GM13976 (cell line): Measurements from ENCODE around the gene CCDC170.

Experiments used
- DNase-seq: peaks from one replicate; pipeline ENCODE4 v3.0.0; 2012; ENCODE audit warnings: low spot score
- in situ Hi-C: fragments of 300-500 bp; cut with MboI; formaldehyde crosslinking; loops from one replicate; pipeline ENCODE4 v1.12.0; 2022; ENCODE audit warnings: low sequenced_read_pairs, mixed read lengths, inconsistent platforms; ENCODE audit not compliant: unreplicated experiment
- TF ChIP-seq, protein P1 (sequence below): IDR thresholded peaks from 2 replicates; pipeline ENCODE4 v1.5.1; 2012; ENCODE audit warnings: borderline replicate concordance, mild to moderate bottlenecking; ENCODE audit not compliant: insufficient read depth; ENCODE audit errors: extremely low read depth, missing control alignments, control extremely low read depth

Gene CCDC170

DNA sequence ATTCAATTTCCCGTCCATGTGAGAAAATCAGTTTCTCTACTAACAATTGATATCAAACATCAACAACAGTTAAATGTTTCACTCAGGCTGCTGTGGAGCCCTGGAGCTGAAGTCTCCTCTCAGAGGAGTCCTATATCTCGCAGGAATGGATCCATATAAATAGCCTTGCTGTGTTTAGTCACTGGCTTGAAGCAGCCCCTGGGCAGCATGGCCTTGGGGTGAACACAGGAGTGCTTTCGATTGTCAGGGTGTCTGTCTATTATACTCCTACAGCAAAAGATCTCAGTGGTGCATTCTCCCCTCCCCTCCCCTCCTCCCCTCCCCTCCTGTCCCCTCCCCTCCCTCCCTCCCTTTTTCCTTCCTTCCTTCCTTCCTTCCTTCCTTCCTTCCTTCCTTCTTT is 141.9 kb downstream of the CCDC170 start:
- TF ChIP-seq, protein P1, sequence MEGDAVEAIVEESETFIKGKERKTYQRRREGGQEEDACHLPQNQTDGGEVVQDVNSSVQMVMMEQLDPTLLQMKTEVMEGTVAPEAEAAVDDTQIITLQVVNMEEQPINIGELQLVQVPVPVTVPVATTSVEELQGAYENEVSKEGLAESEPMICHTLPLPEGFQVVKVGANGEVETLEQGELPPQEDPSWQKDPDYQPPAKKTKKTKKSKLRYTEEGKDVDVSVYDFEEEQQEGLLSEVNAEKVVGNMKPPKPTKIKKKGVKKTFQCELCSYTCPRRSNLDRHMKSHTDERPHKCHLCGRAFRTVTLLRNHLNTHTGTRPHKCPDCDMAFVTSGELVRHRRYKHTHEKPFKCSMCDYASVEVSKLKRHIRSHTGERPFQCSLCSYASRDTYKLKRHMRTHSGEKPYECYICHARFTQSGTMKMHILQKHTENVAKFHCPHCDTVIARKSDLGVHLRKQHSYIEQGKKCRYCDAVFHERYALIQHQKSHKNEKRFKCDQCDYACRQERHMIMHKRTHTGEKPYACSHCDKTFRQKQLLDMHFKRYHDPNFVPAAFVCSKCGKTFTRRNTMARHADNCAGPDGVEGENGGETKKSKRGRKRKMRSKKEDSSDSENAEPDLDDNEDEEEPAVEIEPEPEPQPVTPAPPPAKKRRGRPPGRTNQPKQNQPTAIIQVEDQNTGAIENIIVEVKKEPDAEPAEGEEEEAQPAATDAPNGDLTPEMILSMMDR, result no peak
- in situ Hi-C loops, result no loop called here
- no peak for DNase-seq

DNA sequence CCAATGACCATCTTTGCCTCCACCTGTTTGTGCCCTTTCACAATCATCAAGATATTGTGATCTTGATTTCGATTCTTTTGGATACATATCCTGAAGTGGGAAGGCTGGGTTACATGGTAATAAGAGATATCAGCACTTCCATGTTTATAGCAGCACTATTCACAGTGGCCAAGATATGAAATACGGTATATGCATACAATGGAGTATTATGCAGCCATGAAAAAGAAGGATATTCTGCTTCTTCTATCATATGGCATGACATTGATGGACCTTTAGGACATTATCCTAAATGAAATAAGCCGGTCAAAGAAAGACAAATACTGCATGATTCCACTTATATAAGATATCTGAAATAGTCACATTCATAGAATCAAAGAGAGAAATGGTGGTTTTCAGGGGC is 144.0 kb downstream of the CCDC170 start:
- in situ Hi-C loops, result no loop called here
- DNase-seq, result no peak
- TF ChIP-seq, protein P1, result no peak

DNA sequence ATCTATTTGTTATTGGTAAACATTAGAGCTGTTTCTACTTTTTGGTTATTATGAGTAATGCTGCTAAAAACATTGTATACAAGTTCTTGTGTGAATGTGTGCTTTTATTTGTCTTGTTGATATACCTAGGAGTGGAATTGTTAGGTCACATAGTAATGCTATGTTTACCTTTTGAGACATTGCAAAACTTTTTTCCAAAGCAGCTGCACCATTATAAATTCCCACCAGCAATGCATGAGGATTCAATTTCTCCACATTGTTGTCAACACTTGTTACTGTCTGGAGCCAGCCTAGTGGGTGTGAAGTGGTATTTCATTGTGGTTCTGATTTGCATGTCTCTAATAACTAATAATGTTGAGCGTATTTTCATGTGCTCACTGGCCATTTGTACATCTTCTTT is 145.9 kb downstream of the CCDC170 start:
- TF ChIP-seq, protein P1, result no peak
- DNase-seq, result no peak
- in situ Hi-C loops, result no loop called here

DNA sequence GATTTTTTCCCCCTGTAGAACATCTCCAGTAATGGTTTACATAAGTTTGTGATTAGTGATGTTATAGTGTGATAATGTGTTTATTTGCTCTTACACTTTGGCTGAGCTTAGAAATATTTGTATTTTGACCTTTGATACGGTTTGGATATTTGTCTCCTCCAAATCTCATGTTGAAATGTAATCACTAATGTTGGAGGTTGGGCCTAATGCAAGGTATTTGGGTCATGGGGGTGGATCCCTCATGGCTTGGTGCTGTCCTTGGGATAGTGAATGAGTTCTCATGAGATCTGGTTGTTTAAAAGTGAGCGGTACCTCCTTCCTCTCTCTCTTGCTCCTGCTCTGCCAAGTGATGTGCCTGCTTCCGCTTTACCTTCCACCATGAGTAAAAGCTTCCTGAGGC is 147.2 kb downstream of the CCDC170 start:
- TF ChIP-seq, protein P1, result no peak
- no peak for DNase-seq
- in situ Hi-C loops, result no loop called here

DNA sequence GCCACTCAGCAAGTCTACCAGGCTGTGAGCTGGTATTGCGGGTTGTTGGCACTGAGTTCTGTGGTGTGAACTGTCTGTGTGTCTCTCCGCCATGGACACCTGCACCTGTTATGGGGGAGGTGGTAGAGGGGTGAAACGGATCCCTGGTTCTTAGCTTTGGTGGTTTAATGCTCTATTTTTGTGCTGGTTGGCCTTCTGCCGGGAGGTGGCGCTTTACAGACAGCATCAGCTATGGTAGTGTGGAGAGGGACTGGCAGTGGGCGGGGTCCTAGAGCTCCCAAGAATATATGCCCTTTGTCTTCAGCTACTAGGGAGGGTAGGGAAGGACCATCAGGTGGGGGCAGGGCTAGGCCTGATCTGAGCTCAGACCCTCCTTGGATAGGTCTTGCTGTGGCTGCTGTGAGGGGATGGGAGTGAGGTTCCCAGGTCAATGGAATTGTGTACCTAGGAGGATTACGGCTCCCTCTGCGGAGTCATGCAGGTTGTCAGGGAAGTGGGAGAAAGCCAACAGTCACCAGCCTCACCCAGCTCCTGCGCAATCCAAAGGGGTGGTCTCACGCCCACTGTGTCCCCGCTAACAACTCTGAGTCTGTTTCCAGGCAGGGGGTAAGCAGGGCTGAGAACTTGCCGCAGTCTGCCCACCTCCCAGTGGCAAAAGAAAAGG is 154.3 kb downstream of the CCDC170 start:
- in situ Hi-C loops, result no loop called here
- TF ChIP-seq, protein P1, result no peak
- DNase-seq, result no peak

DNA sequence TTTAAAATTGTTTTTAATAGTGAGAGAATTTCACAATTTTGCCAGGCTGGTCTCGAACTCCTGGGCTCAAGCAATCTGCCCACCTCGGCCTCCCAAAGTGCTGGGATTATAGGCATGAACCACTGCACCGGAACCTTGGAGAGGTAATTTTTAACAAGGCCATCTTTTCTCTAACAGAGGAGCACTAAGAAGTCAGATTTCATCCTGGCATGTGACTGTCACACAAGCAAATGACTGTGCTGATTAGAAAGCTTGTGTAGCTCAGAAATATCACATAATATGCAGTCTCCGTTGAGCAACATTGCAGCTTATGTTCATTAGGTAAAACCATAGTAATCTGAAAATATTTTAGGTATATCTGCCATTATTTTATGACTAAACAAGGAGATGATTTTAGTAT is 156.0 kb downstream of the CCDC170 start:
- no peak for DNase-seq
- in situ Hi-C loops, result no loop called here
- TF ChIP-seq, protein P1, result no peak
